Stimulated activated CD8-positive, alpha-beta memory T cell treated with anti-CD3 and anti-CD28 coated beads, Interleukin-4, amount 100 ng/mL, for 4 hours (primary cell): ENCODE measurements around the gene DLG2.
"Not testable (repeated sequence)": the region's sequence is repeated elsewhere in the genome, so short reads cannot be mapped to it uniquely, and the experiment has no call there.

Experiments used
- DNase-seq, 2 donors: peaks; one replicate each; pipeline ENCODE4 v3.0.0-alpha.2; 2020; ENCODE audit warnings: low read depth in 2 of 2, low spot score in 1 of 2

Gene DLG2

DNA sequence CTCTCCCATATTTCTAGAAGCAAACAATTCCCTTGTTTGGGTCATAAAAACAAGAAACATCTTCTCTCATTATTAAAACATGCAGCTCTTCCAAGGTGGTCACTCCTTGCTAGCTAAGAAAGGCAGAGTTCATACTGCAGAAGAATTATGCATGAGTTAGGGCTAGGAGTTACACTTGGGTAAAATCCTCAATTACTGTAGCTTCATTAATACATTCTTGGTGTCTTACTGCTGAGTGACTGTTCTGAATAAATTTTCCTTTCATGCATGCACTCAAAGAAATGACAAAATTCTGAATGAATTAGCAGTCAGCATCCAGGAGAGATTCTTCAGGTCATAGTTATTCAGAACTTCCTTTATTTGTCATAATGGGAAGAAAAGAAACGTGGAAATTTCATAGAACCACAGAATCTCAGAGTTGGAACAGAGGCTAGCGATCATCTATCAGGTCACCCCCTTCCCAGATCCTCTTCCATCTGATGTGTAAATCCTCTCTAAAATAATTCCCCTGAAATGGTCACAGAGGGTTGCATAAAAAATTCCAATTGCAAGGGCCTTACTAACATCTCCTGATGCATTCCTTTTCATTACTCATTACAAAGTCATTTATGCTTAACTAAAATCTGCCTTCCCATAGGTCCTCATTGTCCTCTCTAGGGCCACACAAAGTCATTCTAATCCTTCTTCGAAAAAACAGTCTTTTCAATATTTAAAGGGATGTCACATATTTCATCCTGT is 771.5 kb downstream of the DLG2 start:
- DNase-seq: no peak

DNA sequence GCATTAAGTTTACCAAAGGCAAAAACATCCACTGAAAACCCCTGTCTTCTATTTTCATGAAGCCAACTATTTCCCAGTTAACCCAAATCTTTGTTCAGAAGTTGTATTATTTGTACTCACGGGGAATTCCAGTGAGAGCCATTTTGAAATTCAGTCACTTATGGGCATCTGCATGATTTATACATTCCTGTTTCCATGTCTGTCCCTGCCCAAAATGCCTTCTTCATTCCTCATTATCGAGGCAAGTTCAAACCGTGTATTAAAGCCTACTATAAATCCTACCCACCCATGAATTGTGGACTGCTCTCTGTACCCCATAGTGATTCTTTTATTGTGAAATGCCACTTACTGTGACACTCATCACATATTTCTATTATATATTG is 772.7 kb downstream of the DLG2 start:
- no peak for DNase-seq

DNA sequence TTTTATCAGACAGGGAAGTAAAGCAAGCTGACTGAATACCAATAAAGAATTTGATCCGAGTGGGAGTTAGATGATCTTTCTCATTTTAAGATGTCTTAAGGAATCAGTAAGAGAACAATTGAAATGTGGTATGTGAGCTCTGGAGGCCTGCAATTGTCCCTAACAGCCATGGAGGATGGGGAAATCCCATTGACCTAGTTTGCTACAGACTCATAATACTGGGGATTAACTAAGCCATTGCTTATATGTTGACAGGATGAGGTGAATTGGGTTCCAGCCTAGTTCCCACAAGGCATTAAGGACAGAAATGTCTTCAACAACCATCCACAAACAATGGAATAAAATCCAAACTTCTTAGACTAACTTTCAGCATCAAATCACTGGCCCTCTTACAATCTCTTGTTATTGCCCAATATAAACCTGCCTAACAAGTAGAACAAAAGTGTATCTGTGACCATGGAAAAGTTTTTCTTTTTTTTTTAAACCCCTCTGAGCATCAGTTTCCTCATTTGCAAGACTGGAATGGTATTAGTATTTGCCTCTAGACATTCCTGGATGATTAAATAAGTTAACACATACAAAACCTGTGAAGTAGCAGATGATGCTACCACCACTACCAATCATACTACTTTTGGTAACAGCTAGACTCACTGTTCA is 773.2 kb downstream of the DLG2 start:
- no peak for DNase-seq

DNA sequence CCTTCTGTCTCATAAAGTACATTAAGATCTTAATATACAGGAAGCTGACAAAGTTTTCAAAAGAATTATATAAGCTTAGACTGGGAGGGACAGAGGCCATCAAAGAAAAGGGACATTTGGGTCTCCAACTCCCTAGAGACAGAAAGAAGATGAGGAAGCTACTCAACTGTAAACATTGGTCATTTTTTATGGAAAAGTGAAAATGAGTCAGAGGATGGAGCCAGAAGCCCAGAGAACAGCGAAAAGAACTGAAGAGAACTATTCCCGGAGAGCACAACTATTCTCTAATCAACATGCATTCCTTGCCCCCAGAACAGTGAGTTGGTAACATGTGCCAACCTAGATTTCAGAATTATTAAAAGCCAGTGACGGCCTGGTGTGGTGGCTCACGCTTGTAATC is 779.3 kb downstream of the DLG2 start:
- DNase-seq: no peak

DNA sequence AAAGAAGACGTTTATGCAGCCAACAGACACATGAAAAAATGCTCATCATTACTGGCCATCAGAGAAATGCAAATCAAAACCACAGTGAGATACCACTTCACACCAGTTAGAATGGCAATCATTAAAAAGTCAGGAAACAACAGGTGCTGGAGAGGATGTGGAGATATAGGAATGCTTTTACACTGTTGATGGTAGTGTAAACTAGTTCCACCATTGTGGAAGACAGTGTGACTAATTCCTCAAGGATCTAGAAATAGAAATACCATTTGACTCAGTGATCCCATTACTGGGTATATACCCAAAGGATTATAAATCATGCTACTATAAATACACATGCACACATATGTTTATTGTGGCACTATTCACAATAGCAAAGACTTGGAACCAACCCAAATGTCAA is 786.9 kb downstream of the DLG2 start:
- DNase-seq: not testable (repeated sequence)

DNA sequence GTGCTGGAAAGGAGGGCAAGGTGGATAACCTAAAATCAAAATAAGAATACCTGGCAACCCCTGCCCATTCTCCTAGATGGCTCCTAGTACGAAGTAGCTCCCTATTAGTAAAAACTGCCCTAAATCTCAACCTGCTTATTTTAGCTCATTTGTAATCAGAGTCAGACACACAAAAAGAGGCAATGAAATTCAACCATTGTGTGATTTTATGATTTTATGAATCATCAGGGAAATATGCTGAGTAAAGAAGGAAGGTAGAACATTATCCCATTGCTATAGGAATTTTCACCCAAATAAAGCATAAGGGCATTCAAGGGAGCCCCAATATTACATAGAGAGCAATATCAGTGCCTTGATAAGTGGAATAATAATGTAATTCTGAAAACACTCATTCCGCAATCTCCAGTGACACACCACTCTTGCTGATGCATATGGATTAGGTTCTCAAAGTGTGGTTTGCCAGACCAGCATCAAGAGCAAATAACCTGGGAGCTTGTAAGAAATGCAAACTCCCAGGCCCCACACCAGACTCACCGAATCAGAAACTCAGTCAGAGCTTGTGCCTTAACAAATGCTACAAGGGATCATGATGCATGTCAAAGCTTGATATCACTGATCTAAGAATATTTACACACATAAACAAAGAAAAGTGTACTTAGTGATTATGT is 789.6 kb downstream of the DLG2 start:
- DNase-seq: no peak

DNA sequence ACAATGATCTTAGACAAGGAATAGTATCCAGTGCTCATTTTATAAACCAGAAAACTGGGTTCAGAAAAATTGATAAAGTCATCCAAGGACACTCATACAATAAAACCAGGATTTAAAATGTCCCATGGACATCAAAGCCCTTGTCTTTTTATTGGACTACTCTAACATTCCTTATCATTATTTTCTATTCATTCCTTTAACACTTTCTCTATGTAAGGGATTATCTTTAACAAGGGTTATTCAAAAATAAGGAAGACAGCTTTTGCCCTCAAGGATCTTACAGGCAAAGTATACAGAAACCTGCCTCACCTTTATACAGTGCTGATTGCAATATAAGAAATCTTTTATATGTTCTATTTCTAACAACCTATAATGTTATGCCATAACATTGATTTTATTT is 790.8 kb downstream of the DLG2 start:
- DNase-seq: no peak

DNA sequence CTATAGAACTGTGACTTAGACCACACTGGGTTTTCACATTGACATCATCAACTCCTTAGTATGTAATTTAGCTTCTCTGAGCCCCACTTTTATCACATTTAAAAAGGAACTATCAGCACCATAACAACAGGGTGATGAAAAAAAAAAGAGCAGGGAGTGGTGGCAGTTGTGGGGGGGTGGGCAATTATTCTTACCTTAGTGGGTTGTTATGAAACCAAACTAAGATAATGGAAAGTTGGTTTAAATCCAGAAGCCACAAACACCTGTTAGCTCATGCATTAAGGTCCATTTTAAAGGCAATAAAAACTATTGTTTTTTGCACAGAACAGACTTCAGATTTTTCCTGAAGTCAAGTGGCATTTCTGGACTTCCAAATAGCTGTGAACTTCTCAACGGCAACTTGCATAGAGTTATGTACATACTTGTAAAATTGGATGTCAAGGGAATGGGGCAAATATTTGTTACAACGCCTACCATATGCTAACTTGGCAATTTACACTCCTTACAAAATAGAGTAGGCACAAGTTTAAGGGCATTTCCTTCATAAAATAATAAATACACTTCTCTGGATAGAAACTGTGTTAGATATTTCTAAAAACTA is 793.6 kb downstream of the DLG2 start:
- no peak for DNase-seq

DNA sequence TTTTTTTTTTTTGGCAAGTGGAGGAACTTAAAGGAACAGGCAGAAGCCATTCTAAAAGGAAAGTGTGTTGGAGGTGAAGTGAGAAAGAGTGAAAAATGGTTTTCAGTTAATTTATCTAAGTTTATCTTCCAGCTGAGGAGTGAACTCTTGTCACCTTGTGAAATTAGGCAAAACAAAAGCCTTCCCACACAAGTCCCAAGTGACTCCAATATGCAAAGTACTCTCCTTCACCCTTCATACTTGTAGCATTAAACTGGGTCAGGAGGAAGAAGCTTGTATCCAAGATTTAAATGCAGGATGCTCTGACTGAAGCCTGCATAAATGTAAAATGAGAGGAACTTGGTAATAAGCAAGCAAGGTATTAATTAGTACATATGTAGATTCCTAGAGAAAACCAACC is 796.8 kb downstream of the DLG2 start:
- DNase-seq: no peak

DNA sequence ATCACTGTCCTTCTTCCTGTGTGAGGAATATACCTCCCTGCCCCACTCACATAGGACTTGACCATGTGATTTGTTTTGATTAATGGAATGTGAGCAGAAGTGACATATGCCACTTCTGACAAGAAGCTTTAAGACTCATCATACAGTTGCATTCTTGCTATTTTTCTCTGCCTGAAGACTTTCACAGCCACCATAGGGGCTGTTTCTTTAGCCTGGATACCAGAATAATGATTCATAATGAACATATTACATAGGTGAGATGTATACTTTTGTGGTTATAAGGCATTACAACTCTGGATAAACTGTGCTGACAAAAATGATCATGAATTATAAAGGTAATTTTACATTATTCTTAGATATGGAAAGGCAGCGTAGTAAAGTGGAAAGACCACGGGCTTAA is 798.0 kb downstream of the DLG2 start:
- DNase-seq: no peak

DNA sequence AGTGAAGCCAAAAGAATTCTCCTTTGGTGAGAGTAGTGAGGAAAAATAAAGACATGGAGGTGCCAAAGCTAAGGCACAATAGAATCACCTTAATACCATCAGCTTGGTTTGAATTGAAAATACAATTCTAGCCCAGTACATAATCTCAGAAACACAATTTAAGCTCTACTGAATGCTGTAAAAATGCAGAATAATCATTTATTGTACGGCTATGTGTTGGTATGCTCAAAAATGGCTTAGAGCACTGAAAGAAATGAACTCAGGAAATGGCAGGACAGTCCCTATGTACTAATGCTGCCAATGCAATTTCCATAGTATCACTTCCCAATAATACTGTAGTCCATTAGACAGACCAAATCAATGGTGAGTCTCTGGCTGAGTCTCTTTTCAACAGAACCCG is 798.5 kb downstream of the DLG2 start:
- no peak for DNase-seq

DNA sequence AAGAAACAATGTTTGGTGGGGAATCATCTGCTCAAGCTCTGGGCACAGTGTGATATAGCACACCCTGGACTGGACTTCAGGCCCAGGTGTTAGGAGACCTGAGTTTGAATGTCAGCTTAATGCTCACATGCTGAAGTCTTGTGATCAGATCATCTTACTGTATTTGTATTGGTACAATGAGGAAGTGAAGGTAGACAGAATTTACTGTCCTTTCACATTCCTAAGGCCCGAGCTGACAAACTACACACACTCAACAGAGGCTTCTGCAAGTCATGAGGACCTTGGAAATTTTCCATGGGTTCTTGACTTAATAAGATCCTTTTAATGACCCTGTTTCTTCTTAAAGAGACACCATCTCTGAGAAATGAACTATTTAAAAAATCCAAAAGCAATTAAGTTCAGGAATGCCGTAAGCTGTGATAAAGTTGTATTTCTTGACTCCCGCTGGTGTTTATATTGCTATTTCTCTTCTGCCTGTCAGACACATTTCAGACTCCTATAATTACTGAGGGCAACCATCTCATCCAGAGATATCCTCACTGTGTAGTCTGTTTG is 802.0 kb downstream of the DLG2 start:
- DNase-seq: no peak

DNA sequence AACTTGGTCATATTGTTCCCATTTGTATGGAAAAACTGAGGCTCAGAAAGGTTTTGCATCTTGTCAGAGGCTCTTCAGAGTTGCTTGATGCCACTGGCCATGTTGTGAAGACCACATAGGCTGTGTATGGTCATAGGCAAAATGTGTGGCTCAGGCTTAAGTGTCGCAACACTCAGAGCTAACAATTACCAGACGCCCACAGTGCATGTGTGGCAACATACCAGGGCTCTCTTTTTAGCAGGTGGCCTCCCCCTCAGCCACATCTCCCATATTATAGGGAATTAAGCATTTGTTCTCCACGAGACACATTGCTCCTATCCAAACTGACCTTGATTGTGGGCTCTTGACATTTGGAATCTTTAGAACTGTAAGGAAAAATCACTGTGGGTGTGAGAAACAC is 802.5 kb downstream of the DLG2 start:
- DNase-seq: no peak

DNA sequence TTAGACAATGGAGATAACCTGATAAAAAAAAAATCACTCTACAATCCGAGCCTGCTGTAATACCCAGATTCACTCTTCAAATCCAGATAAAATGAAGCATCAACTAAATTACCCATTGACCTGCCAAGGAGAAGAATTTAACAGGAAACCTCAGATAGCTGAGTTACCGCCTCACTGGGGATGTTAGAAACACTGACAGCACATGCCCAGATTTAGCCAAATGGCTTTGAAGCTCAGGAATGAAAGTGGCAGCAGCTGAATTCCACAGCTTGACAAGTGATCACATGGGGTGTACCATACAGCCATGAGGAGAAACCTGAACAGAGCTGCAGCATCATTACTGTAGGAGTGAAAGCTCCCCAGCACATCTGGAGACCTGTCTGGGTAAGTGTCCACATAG is 807.6 kb downstream of the DLG2 start:
- no peak for DNase-seq

DNA sequence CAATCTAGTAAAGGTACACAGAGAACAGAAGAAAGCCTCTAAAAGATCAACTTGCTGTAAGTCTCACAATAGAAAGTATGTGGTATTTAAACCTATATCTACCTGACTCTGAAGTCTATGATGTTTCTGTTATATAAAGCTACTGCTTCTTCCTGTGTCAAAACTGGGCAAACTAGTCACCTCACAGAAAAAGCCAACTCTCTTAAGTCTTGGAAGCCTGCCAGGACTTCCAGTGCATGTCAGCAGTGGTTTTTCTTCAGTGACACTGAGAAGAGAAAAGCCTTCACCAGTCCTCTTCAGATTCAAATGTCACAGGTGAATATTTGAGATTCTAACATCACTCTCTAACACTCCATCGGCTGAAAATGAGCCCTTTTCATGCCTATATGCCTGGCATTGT is 808.0 kb downstream of the DLG2 start:
- DNase-seq: no peak

DNA sequence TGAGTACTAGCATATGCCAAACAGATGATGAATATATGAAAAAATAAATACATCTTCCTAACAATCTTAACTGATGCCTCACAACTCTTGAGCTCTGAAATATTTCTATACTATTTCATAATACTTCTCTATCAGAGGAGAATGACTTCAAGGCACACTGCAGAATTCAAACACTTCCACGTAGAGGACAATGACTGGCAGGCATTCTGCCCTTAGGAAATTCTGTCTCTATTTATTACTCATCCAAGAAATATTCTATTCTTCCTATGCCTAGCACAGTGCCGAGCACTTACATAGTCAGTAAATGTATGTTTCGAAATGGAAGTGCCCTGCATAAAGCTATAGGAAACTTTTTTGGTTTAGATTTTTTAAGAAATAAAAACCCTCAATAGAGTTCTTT is 809.1 kb downstream of the DLG2 start:
- DNase-seq: no peak

DNA sequence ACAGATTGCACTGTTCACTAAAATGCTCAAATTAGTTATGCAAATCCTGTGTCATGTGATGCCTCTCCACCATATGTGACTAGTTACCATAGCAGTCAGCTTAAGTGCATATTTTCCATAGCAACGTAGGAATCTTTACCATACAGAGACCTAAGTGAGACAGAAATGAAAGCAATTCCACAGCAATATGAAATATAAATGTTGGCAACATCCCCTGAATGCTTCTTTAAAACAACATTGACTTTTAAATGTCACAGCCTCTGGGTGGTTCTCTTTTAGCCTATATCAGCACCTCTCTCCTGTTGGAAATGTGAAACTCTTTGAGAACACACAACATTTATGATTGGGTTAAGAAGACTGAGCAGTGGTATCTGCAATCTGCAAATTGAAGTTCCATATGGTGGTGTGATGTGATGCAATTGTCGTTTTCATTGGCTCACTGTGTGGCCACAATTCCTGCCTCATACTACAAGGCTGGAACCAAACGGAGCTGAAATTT is 814.6 kb downstream of the DLG2 start:
- no peak for DNase-seq

DNA sequence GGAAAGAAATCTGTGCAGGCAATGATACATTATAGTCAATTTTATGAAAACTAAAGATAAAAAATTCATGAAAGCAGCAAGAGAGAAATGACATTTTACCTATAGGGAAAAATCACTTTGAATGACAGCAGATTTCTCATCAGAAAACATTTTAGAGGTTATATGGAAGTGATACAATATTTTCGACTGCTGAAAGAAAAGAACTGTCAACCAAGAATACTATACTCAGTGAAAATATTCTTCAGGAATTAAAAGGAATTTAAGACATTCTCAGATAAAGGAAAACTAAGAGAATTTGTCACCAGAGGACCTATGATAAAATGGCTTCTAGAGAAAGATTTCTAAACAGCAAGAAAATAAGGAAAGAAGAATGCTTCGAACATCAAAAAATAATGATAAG is 820.8 kb downstream of the DLG2 start:
- no peak for DNase-seq

DNA sequence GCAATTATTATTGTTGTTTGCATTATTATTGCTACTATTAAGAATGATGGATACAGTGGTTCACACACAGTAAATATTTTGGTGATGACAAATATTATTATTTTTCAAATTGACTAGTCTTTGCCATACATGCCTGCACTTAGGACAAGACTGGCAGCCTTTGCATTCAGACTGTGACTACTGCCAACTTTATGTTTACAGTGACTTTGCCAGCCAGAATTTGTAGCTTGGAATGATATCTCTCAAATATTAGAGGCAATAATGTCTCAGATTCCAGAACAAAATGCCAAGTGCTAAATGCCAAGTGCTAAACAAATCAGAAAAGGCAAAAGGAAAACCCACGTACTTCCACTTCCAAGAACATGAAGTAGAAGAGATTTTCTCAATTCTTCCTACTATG is 823.1 kb downstream of the DLG2 start:
- no peak for DNase-seq

DNA sequence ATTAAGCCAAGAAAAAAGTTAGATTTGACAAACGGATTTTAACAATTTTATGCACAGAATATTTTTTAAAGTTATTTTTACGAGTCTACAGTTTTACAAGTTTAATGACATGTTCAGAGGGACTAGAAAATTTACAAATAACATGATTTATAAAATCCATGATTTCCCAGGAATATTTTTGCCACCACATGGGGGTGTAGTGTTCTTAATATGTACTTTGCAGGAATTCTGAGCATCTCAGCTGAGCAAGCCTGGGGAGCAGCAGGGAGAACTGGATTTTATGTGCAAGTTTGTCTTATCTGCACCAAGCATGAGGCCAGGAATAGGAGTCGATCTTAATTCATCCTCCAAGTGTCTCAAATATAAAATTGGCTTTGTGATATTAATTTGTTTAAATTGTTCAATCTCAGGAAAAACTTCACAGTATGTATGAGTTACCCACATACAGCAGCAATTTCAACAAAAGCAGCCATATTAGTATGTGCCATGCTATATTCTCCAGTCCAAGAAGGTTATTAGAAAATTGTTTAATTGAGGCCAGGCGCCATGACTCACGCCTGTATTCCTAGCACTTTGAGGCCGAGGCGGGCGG is 826.3 kb downstream of the DLG2 start:
- no peak for DNase-seq

DNA sequence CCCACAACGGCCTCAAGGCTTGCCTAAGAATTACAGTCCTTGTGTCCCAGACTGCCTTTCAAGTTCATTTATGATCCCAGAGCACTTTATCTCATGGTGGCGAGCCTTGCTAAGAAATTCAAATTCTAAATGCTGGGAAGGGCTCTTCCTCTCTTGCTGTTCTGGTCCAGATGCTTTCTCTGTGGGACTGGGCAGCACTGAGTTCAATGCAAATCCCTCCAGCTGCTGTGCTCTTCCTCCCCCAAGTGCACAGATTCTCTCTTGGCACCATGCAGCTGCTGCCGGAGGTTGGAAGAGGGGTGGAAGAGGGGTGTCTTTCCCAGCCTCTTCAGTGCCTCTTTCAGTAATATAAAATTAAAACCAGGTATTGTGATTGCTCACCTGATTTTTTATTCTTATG is 828.0 kb downstream of the DLG2 start:
- no peak for DNase-seq
